B cell (primary cell): ENCODE results near the gene TYROBP. TPM values are rescaled to one million over a fixed set of nuclear protein-coding genes. Genes with fewer than 3 reads are reported as not detected.

Experiments used
- ATAC-seq: fragments of 200-7000 bp; cut with Tn5 transposase; one replicate; pipeline ENCODE4 v1.10.0; 2021; ENCODE audit warnings: low read depth, mild to moderate bottlenecking, moderate number of reproducible peaks, moderate library complexity
- CTCF ChIA-PET: fragments of 350-600 bp; sonication (Branson Sonifier 250); formaldehyde crosslinking; loops from one replicate; lab custom pipeline; 2021; ENCODE audit warnings: antibody characterized with exemption, inconsistent platforms; lab: Charles Lee
- POLR2A ChIA-PET: fragments of 350-600 bp; sonication (Branson Sonifier 250); formaldehyde crosslinking; loops from one replicate; lab custom pipeline; 2021; ENCODE audit warnings: antibody characterized with exemption; lab: Charles Lee
- DNase-seq: peaks from one replicate; pipeline ENCODE4 v3.0.0; 2013
- H2AFZ ChIP-seq: 2 replicates; pipeline ENCODE4 v1.6.1; 2012; ENCODE audit warnings: mild to moderate bottlenecking, low read depth, low read length; ENCODE audit not compliant: insufficient read depth, poor library complexity, severe bottlenecking
- H3K27ac ChIP-seq, 2 donors: 1 replicate in 1 of 2; 2 replicates in 1 of 2; pipeline ENCODE4 v1.5.1; 2012 to 2013; ENCODE audit warnings: low read length in 2 of 2, mild to moderate bottlenecking in 2 of 2, moderate library complexity in 1 of 2
- H3K27me3 ChIP-seq, 4 experiments: fragments of 200-600 bp in 1 of 4; sonication (generic) in 1 of 4; replicated peaks in 1 of 4; 1 replicate in 2 of 4; 2 replicates in 2 of 4; pipeline versions ENCODE4 v1.6.1 to v1.7.0; 2013 to 2016; ENCODE audit warnings: low read length in 3 of 4, mild to moderate bottlenecking in 2 of 4, mixed read lengths in 1 of 4, moderate library complexity in 1 of 4; ENCODE audit not compliant: insufficient read depth in 4 of 4, control insufficient read depth in 3 of 4; ENCODE audit errors: control extremely low read depth in 1 of 4
- H3K36me3 ChIP-seq, 2 experiments: replicated peaks in 1 of 2; 1 replicate in 1 of 2; 2 replicates in 1 of 2; pipeline versions ENCODE4 v1.6.1 to v1.7.1; 2013; ENCODE audit warnings: low read length in 1 of 2; ENCODE audit not compliant: insufficient read depth in 2 of 2, control insufficient read depth in 1 of 2; ENCODE audit errors: control extremely low read depth in 1 of 2, extremely low read depth in 1 of 2
- H3K4me1 ChIP-seq, 2 donors: fragments of 200-600 bp in 1 of 2; sonication (generic) in 1 of 2; 1 replicate in 1 of 2; 2 replicates in 1 of 2; pipeline versions ENCODE4 v1.5.1 to v1.6.1; 2013 to 2017; ENCODE audit warnings: low read length in 2 of 2; ENCODE audit not compliant: control insufficient read depth in 2 of 2, insufficient read depth in 2 of 2
- H3K4me2 ChIP-seq: replicated peaks from 2 replicates; pipeline ENCODE3; 2012; ENCODE audit warnings: mild to moderate bottlenecking, low read depth, low read length; ENCODE audit not compliant: poor library complexity, severe bottlenecking
- H3K4me3 ChIP-seq, 5 experiments: fragments of 200-600 bp in 1 of 5; sonication (generic) in 1 of 5; 1 replicate in 3 of 5; 2 replicates in 2 of 5; pipeline versions ENCODE4 v1.5.1 to v1.7.0; 2011 to 2016; ENCODE audit warnings: low read length in 4 of 5, mild to moderate bottlenecking in 4 of 5, low read depth in 2 of 5, control low read depth in 1 of 5, moderate library complexity in 1 of 5; ENCODE audit not compliant: insufficient read depth in 1 of 5; ENCODE audit errors: control extremely low read depth in 1 of 5, extremely low read depth in 1 of 5
- H3K79me2 ChIP-seq: fragments of 200-600 bp; sonication (generic); one replicate; pipeline ENCODE4 v1.6.0; 2016; ENCODE audit warnings: low read length; ENCODE audit not compliant: control insufficient read depth, insufficient read depth
- H3K9ac ChIP-seq: fragments of 200-600 bp; sonication (generic); 2 replicates; pipeline ENCODE4 v1.6.1; 2017; ENCODE audit warnings: mild to moderate bottlenecking, low read length, moderate library complexity
- H3K9me3 ChIP-seq, 3 donors: one replicate each; pipeline versions ENCODE4 v1.6.1 to v1.7.1; 2013; ENCODE audit warnings: low read length in 2 of 3; ENCODE audit not compliant: control insufficient read depth in 2 of 3, insufficient read depth in 1 of 3; ENCODE audit errors: control extremely low read depth in 1 of 3
- H4K20me1 ChIP-seq: 2 replicates; pipeline ENCODE4 v1.6.0; 2012; ENCODE audit warnings: mild to moderate bottlenecking, low read length; ENCODE audit not compliant: insufficient read depth, control insufficient read depth, poor library complexity, severe bottlenecking
- H3K27ac Mint-ChIP-seq: one replicate; pipeline ENCODE4 v1.8.0; 2021; ENCODE audit warnings: mixed read lengths
- H3K27me3 Mint-ChIP-seq: one replicate; pipeline ENCODE4 v1.8.0; 2021; ENCODE audit warnings: mixed read lengths
- H3K4me1 Mint-ChIP-seq: one replicate; pipeline ENCODE4 v1.8.0; 2021; ENCODE audit warnings: mixed read lengths
- H3K4me3 Mint-ChIP-seq: one replicate; pipeline ENCODE4 v1.8.0; 2021; ENCODE audit warnings: mixed read lengths
- H3K9me3 Mint-ChIP-seq: one replicate; pipeline ENCODE4 v1.8.0; 2022; ENCODE audit warnings: mixed read lengths; ENCODE audit not compliant: insufficient read depth
- EZH2 ChIP-seq: IDR thresholded peaks from 2 replicates; pipeline ENCODE4 v1.6.1; 2012; ENCODE audit warnings: borderline replicate concordance, low read depth, mild to moderate bottlenecking, moderate library complexity, low read length; ENCODE audit not compliant: insufficient read depth, poor library complexity, severe bottlenecking
- WGBS: methylation state at CpG from one replicate; pipeline ENCODE4 v1.1.5; 2013; ENCODE audit warnings: missing lambda C conversion rate; ENCODE audit not compliant: insufficient coverage; 5-methylcytosine and 5-hydroxymethylcytosine counted together
- intact Hi-C: fragments of 100-400 bp; cut with micrococcal nuclease; formaldehyde crosslinking; loops from one replicate; pipeline ENCODE4 v1.10.0; 2022
- polyA plus RNA-seq: library from polyadenylated mRNA; depleted of rRNA; stranded (reverse); fragments of >200 nt; gene quantifications from 2 replicates; pipeline ENCODE4 v1.2.3, GENCODE V29; 2012
- total RNA-seq, 2 donors: library from RNA; stranded (reverse); fragments of 120-200 nt in 1 of 2; gene quantifications; 1 replicate in 1 of 2; 2 replicates in 1 of 2; pipeline versions ENCODE4 v1.2.3 to v1.2.4, GENCODE V29; 2013 to 2022
- TF ChIP-seq, protein P1 (sequence below): fragments of 200-600 bp; IDR thresholded peaks from one replicate; pipeline ENCODE4 v1.8.0; 2022; ENCODE audit warnings: antibody characterized with exemption, mild to moderate bottlenecking

The TYROBP gene
- total and polyA plus RNA-seq, 2 donors (not counting 1 experiment from before 2014, with no cell fraction given): 2.7 to 25.6 TPM

DNA sequence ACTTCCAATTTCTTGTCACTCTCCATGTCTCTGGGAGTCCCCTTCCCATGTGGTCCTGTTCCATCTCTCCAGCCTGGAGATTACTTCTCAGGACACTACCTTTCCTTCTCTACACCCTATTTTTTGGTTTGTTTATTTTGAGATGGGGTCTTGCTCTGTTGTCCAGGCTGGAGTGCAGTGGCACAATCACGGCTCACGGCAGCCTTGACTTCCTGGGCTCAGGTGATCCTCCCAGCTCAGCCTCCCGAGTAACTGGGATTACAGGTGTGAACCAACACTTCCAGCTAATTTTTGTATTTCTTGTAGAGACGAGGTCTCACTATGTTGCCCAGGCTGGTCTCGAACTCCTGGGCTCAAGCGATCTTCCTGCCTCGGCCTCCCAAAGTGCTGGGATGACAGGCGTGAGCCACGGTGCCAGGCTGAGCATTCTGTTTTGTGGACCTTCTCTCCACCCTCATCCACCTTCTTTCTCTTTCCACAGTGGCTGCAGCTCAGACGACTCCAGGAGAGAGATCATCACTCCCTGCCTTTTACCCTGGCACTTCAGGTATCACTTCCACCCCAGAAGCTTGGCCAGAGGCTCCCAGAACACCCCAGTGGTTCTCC lies 5.1 kb downstream of the TYROBP start:
- ChIA-PET CTCF (interaction anchor here (0.6 to 1.4 kb wide), 3 partner anchors 21 to 158 kb away, joined by 3 read pairs; partner anchors contain the start of genes PSENEN and U2AF1L4), POLR2A (interaction anchor here (0.6 to 1.4 kb wide), 3 partner anchors 28 to 686 kb away, joined by 3 to 5 read pairs (median 4); no protein-coding TSS in a partner anchor)
- Histone ChIP-seq H3K27ac (peak overlapping the region; percentile 100), H3K4me2 (peak overlapping the region; percentile 79), H3K9me3 (peaks cover 0 to 3% (median 0%) of the 10 kb centered on the region in 3 donors), H2AFZ (no peak overlapping the region), H3K4me1 (peaks cover 52 to 62% of the 10 kb centered on the region in 2 donors), H3K9ac (peak overlapping the region; percentile 50), H3K4me3 (peak overlapping the region; percentile 39 to 55 (median 43)), H3K27me3 (no peaks in the 10 kb centered on the region), H3K36me3 (peaks cover 2 to 10% of the 10 kb centered on the region in 2 experiments), H3K79me2 (peaks cover 16% of the 10 kb centered on the region), H4K20me1 (peaks cover 15% of the 10 kb centered on the region)
- peaks cover 67% of the 10 kb centered on the region for H3K4me1 Mint-ChIP-seq
- TF ChIP-seq EZH2: no peak
- ATAC-seq (no peak), DNase-seq (peak; percentile 25)
- H3K9me3 Mint-ChIP-seq: no peaks in the 10 kb centered on the region
- peak overlapping the region; percentile 99 for H3K27ac Mint-ChIP-seq
- intact Hi-C loops: loop anchor here (2.0 to 10.0 kb wide), 2 partner anchors 158 to 188 kb away; partner anchors contain the start of genes KMT2B, PSENEN and U2AF1L4
- H3K4me3 Mint-ChIP-seq: peak overlapping the region; percentile 86
- no peaks in the 10 kb centered on the region for H3K27me3 Mint-ChIP-seq
- 62% methylated on average over 10 of the region's 10 CpGs for WGBS

DNA sequence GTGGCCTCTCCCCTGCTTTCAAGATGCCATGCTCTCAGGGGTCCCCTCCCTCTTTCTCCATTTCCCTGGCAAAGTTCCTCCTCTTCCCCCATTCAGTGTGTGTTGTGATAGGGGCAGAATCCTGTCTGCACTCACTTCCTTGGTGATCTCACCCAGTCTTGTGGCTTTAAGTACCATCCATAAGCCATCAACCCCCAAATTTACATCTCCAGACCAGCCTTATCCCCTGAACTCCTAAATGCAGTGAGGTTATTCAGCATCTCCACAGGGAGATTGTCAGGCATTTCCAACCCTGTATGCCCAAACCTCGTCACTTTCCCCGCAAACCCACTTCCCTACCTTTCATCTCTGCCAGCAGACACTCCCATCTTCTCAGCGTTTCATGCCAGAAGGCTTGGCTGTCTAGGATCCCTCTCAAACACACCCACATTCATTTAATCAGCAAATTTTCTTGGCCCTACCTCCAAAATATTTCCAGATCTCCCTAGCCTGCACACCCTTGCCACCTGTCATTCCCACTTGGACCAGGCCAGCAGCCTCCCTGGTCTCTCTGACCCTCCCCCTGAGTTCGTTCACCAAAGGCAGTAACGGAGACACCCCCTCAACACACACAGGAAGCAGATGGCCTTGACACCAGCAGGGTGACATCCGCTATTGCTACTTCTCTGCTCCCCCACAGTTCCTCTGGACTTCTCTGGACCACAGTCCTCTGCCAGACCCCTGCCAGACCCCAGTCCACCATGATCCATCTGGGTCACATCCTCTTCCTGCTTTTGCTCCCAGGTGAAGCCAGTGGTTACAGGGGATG lies 6.0 kb downstream of the TYROBP start, which contains the start of gene HCST:
TSS of gene HCST (plus strand) at position 676 of the 808 bp plus-strand sequence. CDS start at position 741, 65 bp downstream.
- H2AFZ ChIP-seq: no peak within 1 kb of the TSS
- Mint-ChIP-seq H3K27me3 (no peaks in the 10 kb centered on the region), H3K4me1 (peaks cover 63% of the 10 kb centered on the region), H3K9me3 (no peaks in the 10 kb centered on the region), H3K4me3 (peak within 1 kb of the TSS; percentile 86), H3K27ac (peak within 1 kb of the TSS; percentile 99)
- peaks cover 0 to 3% (median 0%) of the 10 kb centered on the region in 3 donors for H3K9me3 ChIP-seq
- DNase-seq (peak; percentile 79), ATAC-seq (no peak)
- peak within 1 kb of the TSS; percentile 100 for H3K27ac ChIP-seq
- H3K4me2 ChIP-seq: peak within 1 kb of the TSS; percentile 79
- POLR2A ChIA-PET: interaction anchor here (2.4 kb wide), 1 partner anchor 28 kb away, joined by 34 read pairs; no protein-coding TSS in a partner anchor
- intact Hi-C loops: loop anchor here (2.0 to 10.0 kb wide), 2 partner anchors 157 to 187 kb away; partner anchors contain the start of genes KMT2B, PSENEN and U2AF1L4
- H3K79me2 ChIP-seq: peaks cover 25% of the 10 kb centered on the region
- H3K9ac ChIP-seq: peak within 1 kb of the TSS; percentile 50
- no peak for TF ChIP-seq EZH2
- TF ChIP-seq, protein P1, sequence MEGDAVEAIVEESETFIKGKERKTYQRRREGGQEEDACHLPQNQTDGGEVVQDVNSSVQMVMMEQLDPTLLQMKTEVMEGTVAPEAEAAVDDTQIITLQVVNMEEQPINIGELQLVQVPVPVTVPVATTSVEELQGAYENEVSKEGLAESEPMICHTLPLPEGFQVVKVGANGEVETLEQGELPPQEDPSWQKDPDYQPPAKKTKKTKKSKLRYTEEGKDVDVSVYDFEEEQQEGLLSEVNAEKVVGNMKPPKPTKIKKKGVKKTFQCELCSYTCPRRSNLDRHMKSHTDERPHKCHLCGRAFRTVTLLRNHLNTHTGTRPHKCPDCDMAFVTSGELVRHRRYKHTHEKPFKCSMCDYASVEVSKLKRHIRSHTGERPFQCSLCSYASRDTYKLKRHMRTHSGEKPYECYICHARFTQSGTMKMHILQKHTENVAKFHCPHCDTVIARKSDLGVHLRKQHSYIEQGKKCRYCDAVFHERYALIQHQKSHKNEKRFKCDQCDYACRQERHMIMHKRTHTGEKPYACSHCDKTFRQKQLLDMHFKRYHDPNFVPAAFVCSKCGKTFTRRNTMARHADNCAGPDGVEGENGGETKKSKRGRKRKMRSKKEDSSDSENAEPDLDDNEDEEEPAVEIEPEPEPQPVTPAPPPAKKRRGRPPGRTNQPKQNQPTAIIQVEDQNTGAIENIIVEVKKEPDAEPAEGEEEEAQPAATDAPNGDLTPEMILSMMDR: no peak
- peaks cover 58 to 70% of the 10 kb centered on the region in 2 donors for H3K4me1 ChIP-seq
- CTCF ChIA-PET: interaction anchor here (0.8 to 2.3 kb wide), 3 partner anchors 20 to 47 kb away, joined by 3 to 11 read pairs (median 3); no protein-coding TSS in a partner anchor
- H3K4me3 ChIP-seq: peak within 1 kb of the TSS; percentile 39 to 55 (median 43)
- no peaks in the 10 kb centered on the region for H3K27me3 ChIP-seq
- WGBS: 0% methylated on average over 6 of the region's 6 CpGs
- peaks cover 25% of the 10 kb centered on the region for H4K20me1 ChIP-seq
- peaks cover 6 to 19% of the 10 kb centered on the region in 2 experiments for H3K36me3 ChIP-seq
